ENCODE data around the gene STRN4. TPM values are rescaled to one million over a fixed set of nuclear protein-coding genes. Genes with fewer than 3 reads are reported as not detected.

STRN4 gene
- polyA plus RNA-seq, 1 of the 3 experiments (the other 2 are of a cell fraction) = 92.8 TPM

DNA sequence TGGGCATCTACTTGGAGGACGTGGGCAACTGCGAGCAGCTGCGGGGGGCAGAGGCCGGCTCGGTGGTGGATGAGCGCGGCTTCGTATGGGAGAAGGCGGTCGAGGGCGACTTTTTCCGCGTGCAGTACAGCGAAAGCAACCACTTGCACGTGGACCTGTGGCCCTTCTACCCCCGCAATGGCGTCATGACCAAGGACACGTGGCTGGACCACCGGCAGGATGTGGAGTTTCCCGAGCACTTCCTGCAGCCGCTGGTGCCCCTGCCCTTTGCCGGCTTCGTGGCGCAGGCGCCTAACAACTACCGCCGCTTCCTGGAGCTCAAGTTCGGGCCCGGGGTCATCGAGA lies 10.3 kb upstream of the STRN4 start:
- POLR2A ChIA-PET = no interaction called here
- no peaks in the 10 kb centered on the region for H3K9me2 ChIP-seq
- DNase-seq = no peak
- H3K36me3 ChIP-seq (replicated peaks in 1 of 2; ENCODE audit: control insufficient read depth in 1 of 2, insufficient read depth in 2 of 2, low read length in 1 of 2) = peaks cover 5 to 8% of the 10 kb centered on the region in 2 experiments
- H3K27ac ChIP-seq (ENCODE audit: low read depth in 2 of 2, low read length in 1 of 2) = no peak overlapping the region
- no peak overlapping the region for H3K9ac ChIP-seq
- H3K9me3 ChIP-seq = no peaks in the 10 kb centered on the region
- H3F3A ChIP-seq (replicated peaks; ENCODE audit: insufficient read depth) = peaks cover 12% of the 10 kb centered on the region
- H3K4me1 ChIP-seq (ENCODE audit: control insufficient read depth in 1 of 2, insufficient read depth in 2 of 2, low read depth in 1 of 2, low read length in 1 of 2) = peaks cover 0 to 2% of the 10 kb centered on the region in 2 experiments; a peak in 1 of 4 replicates
- H4K20me1 ChIP-seq (ENCODE audit: insufficient read depth) = no peaks in the 10 kb centered on the region
- no peak for TF ChIP-seq IRF3 (IDR thresholded peaks at IDR 0.05; ENCODE audit: low read depth, low read length)
- TF ChIP-seq RCOR1 (IDR thresholded peaks at IDR 0.05; ENCODE audit: low read length) = no peak
- no peak for TF ChIP-seq JUND (IDR thresholded peaks at IDR 0.05)
- no peaks in the 10 kb centered on the region for H3K27me3 ChIP-seq (ENCODE audit: insufficient read depth)
- no peak overlapping the region for H2AFZ ChIP-seq (ENCODE audit: low read depth)
- no peaks in the 10 kb centered on the region for H3K79me2 ChIP-seq (ENCODE audit: insufficient read depth)
- no peak overlapping the region for H3K4me3 ChIP-seq (ENCODE audit: low read depth in 2 of 2, low read length in 1 of 2)
- H3K4me2 ChIP-seq = no peak overlapping the region
- WGBS (ENCODE audit: low lambda C conversion rate) = 90% methylated on average over 17 of the region's 30 CpGs
- CTCF ChIA-PET = interaction anchor here (0.5 to 7.5 kb wide), 7 partner anchors 10 to 143 kb away, joined by 3 to 170 read pairs (median 3); partner anchors contain the start of gene SLC1A5

DNA sequence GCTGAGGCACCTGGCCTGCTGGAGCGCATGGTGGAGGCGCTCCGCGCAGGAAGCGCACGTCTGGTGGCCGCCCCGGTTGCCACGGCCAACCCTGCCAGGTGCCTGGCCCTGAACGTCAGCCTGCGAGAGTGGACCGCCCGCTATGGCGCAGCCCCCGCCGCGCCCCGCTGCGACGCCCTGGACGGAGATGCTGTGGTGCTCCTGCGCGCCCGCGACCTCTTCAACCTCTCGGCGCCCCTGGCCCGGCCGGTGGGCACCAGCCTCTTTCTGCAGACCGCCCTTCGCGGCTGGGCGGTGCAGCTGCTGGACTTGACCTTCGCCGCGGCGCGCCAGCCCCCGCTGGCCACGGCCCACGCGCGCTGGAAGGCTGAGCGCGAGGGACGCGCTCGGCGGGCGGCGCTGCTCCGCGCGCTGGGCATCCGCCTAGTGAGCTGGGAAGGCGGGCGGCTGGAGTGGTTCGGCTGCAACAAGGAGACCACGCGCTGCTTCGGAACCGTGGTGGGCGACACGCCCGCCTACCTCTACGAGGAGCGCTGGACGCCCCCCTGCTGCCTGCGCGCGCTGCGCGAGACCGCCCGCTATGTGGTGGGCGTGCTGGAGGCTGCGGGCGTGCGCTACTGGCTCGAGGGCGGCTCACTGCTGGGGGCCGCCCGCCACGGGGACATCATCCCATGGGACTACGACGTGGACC lies 9.7 kb upstream of the STRN4 start:
- Histone ChIP-seq H3K4me1 (ENCODE audit: control insufficient read depth in 1 of 2, insufficient read depth in 2 of 2, low read depth in 1 of 2, low read length in 1 of 2) (peaks cover 0 to 2% of the 10 kb centered on the region in 2 experiments; a peak in 1 of 4 replicates), H3K4me2 (no peak overlapping the region), H3K9ac (no peak overlapping the region), H3K79me2 (ENCODE audit: insufficient read depth) (no peaks in the 10 kb centered on the region), H3K4me3 (ENCODE audit: low read depth in 2 of 2, low read length in 1 of 2) (no peak overlapping the region), H3K9me3 (no peaks in the 10 kb centered on the region), H3K27ac (ENCODE audit: low read depth in 2 of 2, low read length in 1 of 2) (no peak overlapping the region), H4K20me1 (ENCODE audit: insufficient read depth) (no peaks in the 10 kb centered on the region), H3K27me3 (ENCODE audit: insufficient read depth) (no peaks in the 10 kb centered on the region), H3K9me2 (no peaks in the 10 kb centered on the region), H3F3A (replicated peaks; ENCODE audit: insufficient read depth) (peaks cover 12% of the 10 kb centered on the region), H2AFZ (ENCODE audit: low read depth) (no peak overlapping the region), H3K36me3 (replicated peaks in 1 of 2; ENCODE audit: control insufficient read depth in 1 of 2, insufficient read depth in 2 of 2, low read length in 1 of 2) (peaks cover 5 to 8% of the 10 kb centered on the region in 2 experiments)
- ChIA-PET POLR2A (no interaction called here), CTCF (interaction anchor here (0.5 to 7.5 kb wide), 8 partner anchors 11 to 143 kb away, joined by 3 to 170 read pairs (median 4); partner anchors contain the start of gene SLC1A5)
- TF ChIP-seq REST (IDR thresholded peaks at IDR 0.05; ENCODE audit: low read depth, low read length) (no peak), TAF1 (IDR thresholded peaks at IDR 0.05; ENCODE audit: borderline replicate concordance, low read depth, low read length) (no peak), POLR2AphosphoS5 (IDR thresholded peaks at IDR 0.05; ENCODE audit: low read depth, low read length) (no peak), GABPA (IDR thresholded peaks at IDR 0.05; ENCODE audit: low read depth) (no peak), MEF2A (IDR thresholded peaks at IDR 0.05; ENCODE audit: borderline replicate concordance, low read depth) (no peak), FOXJ3 (CRISPR knock-in tag; IDR thresholded peaks at IDR 0.05) (no peak), ZBTB33 (IDR thresholded peaks at IDR 0.05; ENCODE audit: borderline replicate concordance, low read depth) (no peak), EP300 (IDR thresholded peaks at IDR 0.05; ENCODE audit: borderline replicate concordance in 1 of 2, low read depth in 1 of 2, low read length in 1 of 2) (no peak), FOSL2 (IDR thresholded peaks at IDR 0.05; ENCODE audit: borderline replicate concordance, low read depth) (no peak), RFX5 (IDR thresholded peaks at IDR 0.05; ENCODE audit: low read length) (no peak), CHD2 (IDR thresholded peaks at IDR 0.05; ENCODE audit: low read length, partially characterized antibody) (no peak)
- DNase-seq = no peak
- WGBS (ENCODE audit: low lambda C conversion rate) = 98% methylated on average over 69 of the region's 86 CpGs
